ENCODE results near the gene SRCAP. TPM values are rescaled to one million over a fixed set of nuclear protein-coding genes. Genes with fewer than 3 reads are reported as not detected.

Gene SRCAP
- polyA plus RNA-seq, 1 donor (not counting 4 experiments of a cell fraction or from before 2014, with no cell fraction given) = 1.4 TPM

DNA sequence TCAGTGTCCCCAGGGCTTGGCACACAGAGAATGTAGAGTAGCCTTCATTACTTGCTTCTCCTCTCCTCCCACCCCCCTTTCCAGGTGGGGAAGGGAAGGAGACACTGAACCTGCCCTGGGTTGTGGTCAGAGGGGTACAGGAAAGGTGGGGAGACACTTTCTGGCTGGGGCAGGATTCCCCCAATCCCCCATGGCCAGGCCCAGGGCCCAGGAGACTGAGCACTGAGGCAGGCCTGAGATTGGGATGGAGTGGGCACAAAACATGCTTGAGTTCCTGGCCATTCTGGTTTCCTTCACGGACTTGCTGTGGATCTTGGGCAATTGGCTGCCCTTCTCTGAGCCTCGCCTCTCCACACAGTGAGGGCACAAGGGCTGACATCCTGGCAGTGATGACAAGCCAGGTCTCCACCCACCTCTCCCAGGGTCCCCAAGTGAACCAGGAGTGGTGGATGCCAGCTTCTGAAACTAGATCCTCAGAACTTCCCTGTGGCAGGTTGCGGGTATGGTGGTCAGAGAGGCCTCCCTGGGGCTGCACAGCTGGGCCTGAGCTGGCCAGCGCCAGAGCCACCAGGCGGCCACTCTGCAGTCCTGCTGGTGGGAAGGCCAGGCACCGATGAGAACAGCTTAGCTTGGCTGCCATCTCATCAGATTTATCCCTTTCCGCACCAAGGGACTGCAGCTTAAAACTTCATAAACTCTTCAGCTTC, 78.8 kb downstream of the SRCAP start:
- Histone ChIP-seq H2AFZ (ENCODE audit: control insufficient read depth, low read length) (no peak overlapping the region), H3K27me3 (ENCODE audit: control insufficient read depth, extremely low read depth, insufficient read depth, low read length) (no peaks in the 10 kb centered on the region), H3K36me3 (ENCODE audit: control insufficient read depth in 2 of 2, extremely low read depth in 1 of 2, insufficient read depth in 2 of 2, low read length in 2 of 2) (peaks cover 16% of the 10 kb centered on the region in 2 experiments), H3K4me3 (ENCODE audit: control insufficient read depth in 2 of 3, extremely low read depth in 1 of 3, insufficient read depth in 2 of 3, low read depth in 1 of 3, low read length in 3 of 3) (no peak overlapping the region), H3K9me3 (ENCODE audit: control insufficient read depth, low read depth, low read length) (no peaks in the 10 kb centered on the region), H3K4me1 (ENCODE audit: control insufficient read depth, extremely low read depth, insufficient read depth, low read length) (peaks cover 9% of the 10 kb centered on the region), H3K27ac (ENCODE audit: control insufficient read depth, insufficient read depth, low read length) (no peak overlapping the region), H3K4me2 (ENCODE audit: control insufficient read depth, extremely low read depth, insufficient read depth, low read depth, low read length) (no peak overlapping the region), H3K9ac (ENCODE audit: control insufficient read depth, extremely low read depth, insufficient read depth, low read length) (no peak overlapping the region), H3K9me1 (ENCODE audit: control insufficient read depth, extremely low read depth, insufficient read depth, low read length) (no peaks in the 10 kb centered on the region), H3K79me2 (ENCODE audit: control insufficient read depth, insufficient read depth, low read length) (no peaks in the 10 kb centered on the region), H4K20me1 (ENCODE audit: control insufficient read depth, extremely low read depth, insufficient read depth, low read length) (no peaks in the 10 kb centered on the region)
- dilution Hi-C loops (cut with MboI; ENCODE audit: extremely low pct_ligation_motif_present, low sequenced_read_pairs) = loop anchor here (25.0 kb wide), 1 partner anchor 110 kb away; the partner anchor contains the start of genes BCL7C and CTF1
- TF ChIP-seq, protein P1, sequence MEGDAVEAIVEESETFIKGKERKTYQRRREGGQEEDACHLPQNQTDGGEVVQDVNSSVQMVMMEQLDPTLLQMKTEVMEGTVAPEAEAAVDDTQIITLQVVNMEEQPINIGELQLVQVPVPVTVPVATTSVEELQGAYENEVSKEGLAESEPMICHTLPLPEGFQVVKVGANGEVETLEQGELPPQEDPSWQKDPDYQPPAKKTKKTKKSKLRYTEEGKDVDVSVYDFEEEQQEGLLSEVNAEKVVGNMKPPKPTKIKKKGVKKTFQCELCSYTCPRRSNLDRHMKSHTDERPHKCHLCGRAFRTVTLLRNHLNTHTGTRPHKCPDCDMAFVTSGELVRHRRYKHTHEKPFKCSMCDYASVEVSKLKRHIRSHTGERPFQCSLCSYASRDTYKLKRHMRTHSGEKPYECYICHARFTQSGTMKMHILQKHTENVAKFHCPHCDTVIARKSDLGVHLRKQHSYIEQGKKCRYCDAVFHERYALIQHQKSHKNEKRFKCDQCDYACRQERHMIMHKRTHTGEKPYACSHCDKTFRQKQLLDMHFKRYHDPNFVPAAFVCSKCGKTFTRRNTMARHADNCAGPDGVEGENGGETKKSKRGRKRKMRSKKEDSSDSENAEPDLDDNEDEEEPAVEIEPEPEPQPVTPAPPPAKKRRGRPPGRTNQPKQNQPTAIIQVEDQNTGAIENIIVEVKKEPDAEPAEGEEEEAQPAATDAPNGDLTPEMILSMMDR (optimal IDR thresholded peaks at IDR 0.05 in 1 of 3, IDR thresholded peaks at IDR 0.05 in 1 of 3, conservative IDR thresholded peaks at IDR 0.05 in 1 of 3; ENCODE audit: extremely low read depth in 1 of 3, insufficient read depth in 2 of 3, low read length in 3 of 3) = no peak
- no peak for TF ChIP-seq EZH2 (IDR thresholded peaks at IDR 0.05; ENCODE audit: low read length)
- no peak for FAIRE-seq
- DNase-seq (ENCODE audit: low read depth, low spot score) = no peak

DNA sequence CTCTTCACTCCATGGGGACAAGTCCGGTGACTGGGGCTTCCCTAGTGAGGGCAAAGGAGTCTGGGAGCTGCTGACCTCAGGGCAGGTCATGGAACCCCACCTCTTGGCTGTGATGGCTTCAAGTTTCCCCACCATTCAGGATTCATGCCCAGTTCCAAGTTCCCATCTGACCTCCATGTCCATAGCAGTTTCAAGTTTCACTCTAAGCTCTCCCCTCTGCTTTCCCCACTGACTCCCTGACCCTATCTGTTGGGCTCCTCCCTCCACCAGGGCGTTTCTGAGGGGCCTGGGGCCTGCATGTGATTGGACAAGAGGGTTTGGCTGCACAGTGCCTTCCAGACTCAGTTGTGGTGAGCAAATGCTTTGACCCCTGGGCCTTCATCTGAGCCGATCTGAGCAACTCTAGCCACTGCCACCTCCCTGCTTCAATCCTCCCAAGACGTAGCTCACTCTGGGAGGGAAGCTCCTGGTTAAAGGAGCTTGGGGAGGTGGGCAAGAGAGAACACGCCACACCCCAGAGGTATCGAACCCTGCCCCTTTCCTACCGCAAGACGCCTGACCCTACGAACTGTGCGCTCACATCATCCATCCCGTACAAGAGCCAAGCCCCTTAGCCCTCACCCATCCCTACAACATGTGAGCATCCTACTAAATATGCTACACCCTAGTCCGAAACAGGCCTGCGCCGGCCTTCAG, 79.7 kb downstream of the SRCAP start:
- H3K27ac ChIP-seq (ENCODE audit: control insufficient read depth, insufficient read depth, low read length) = no peak overlapping the region
- dilution Hi-C loops (cut with MboI; ENCODE audit: extremely low pct_ligation_motif_present, low sequenced_read_pairs) = loop anchor here (25.0 kb wide), 1 partner anchor 109 kb away; the partner anchor contains the start of genes BCL7C and CTF1
- H3K36me3 ChIP-seq (ENCODE audit: control insufficient read depth in 2 of 2, extremely low read depth in 1 of 2, insufficient read depth in 2 of 2, low read length in 2 of 2) = peaks cover 15 to 21% of the 10 kb centered on the region in 2 experiments
- H3K9ac ChIP-seq (ENCODE audit: control insufficient read depth, extremely low read depth, insufficient read depth, low read length) = no peak overlapping the region
- H4K20me1 ChIP-seq (ENCODE audit: control insufficient read depth, extremely low read depth, insufficient read depth, low read length) = no peaks in the 10 kb centered on the region
- DNase-seq (ENCODE audit: low read depth, low spot score) (no peak), FAIRE-seq (no peak)
- no peak for TF ChIP-seq EZH2 (IDR thresholded peaks at IDR 0.05; ENCODE audit: low read length)
- TF ChIP-seq, protein P1 (optimal IDR thresholded peaks at IDR 0.05 in 1 of 3, IDR thresholded peaks at IDR 0.05 in 1 of 3, conservative IDR thresholded peaks at IDR 0.05 in 1 of 3; ENCODE audit: extremely low read depth in 1 of 3, insufficient read depth in 2 of 3, low read length in 3 of 3) = no peak
- H3K27me3 ChIP-seq (ENCODE audit: control insufficient read depth, extremely low read depth, insufficient read depth, low read length) = no peaks in the 10 kb centered on the region
- no peaks in the 10 kb centered on the region for H3K9me3 ChIP-seq (ENCODE audit: control insufficient read depth, low read depth, low read length)
- no peak overlapping the region for H2AFZ ChIP-seq (ENCODE audit: control insufficient read depth, low read length)
- peaks cover 9% of the 10 kb centered on the region for H3K4me1 ChIP-seq (ENCODE audit: control insufficient read depth, extremely low read depth, insufficient read depth, low read length)
- no peak overlapping the region for H3K4me3 ChIP-seq (ENCODE audit: control insufficient read depth in 2 of 3, extremely low read depth in 1 of 3, insufficient read depth in 2 of 3, low read depth in 1 of 3, low read length in 3 of 3)
- H3K4me2 ChIP-seq (ENCODE audit: control insufficient read depth, extremely low read depth, insufficient read depth, low read depth, low read length) = no peak overlapping the region
- no peaks in the 10 kb centered on the region for H3K79me2 ChIP-seq (ENCODE audit: control insufficient read depth, insufficient read depth, low read length)
- H3K9me1 ChIP-seq (ENCODE audit: control insufficient read depth, extremely low read depth, insufficient read depth, low read length) = no peaks in the 10 kb centered on the region

All from keratinocyte (primary cell).